GM12878 (cell line): ENCODE measurements around the gene DELE1. TPM values are rescaled to one million over a fixed set of nuclear protein-coding genes. Genes with fewer than 3 reads are reported as not detected.

Experiments used
- ATAC-seq: fragments of 200-7000 bp; cut with Tn5 transposase; 3 replicates; pipeline ENCODE4 v1.9.1; 2020; ENCODE audit warnings: mild to moderate bottlenecking, moderate library complexity
- BruUV-seq: library from RNA; stranded (reverse); fragments of 400-500 nt; replicated peaks from 2 replicates; lab custom pipeline; 2021; lab: Mats Ljungman, UMichigan
- CTCF ChIA-PET: fragments of 300-600 bp; sonication (Branson Sonifier 250); formaldehyde crosslinking; extraction: SDS; loops from one replicate; lab custom pipeline; 2021; ENCODE audit warnings: inconsistent platforms; lab: Yijun Ruan, JAX
- POLR2A ChIA-PET: fragments of 350-600 bp; formaldehyde crosslinking; extraction: SDS; loops from one replicate; lab custom pipeline; 2021; ENCODE audit warnings: inconsistent platforms; lab: Charles Lee
- RAD21 ChIA-PET: fragments of 300-600 bp; sonication (Branson Sonifier 250); formaldehyde crosslinking; loops from one replicate; lab custom pipeline; 2023; ENCODE audit warnings: antibody characterized with exemption; ENCODE audit not compliant: unreplicated experiment; lab: Charles Lee
- SMC1A ChIA-PET: fragments of 300-600 bp; sonication (Branson Sonifier 250); formaldehyde crosslinking; loops from one replicate; lab custom pipeline; 2023; ENCODE audit not compliant: unreplicated experiment, uncharacterized antibody; lab: Charles Lee
- DNase-seq: peaks from one replicate; pipeline ENCODE4 v3.0.0-alpha.2; 2011; ENCODE audit warnings: low read depth, low spot score
- FAIRE-seq: peaks from 3 replicates; lab custom pipeline; 2011; peaks lifted over from hg19 to GRCh38; lab: Jason Lieb, UNC
- H2AFZ ChIP-seq: 2 replicates; pipeline ENCODE4 v1.6.0; 2011; ENCODE audit warnings: low read depth, low read length, control low read depth; ENCODE audit not compliant: control insufficient read depth
- H3K27ac ChIP-seq: 2 replicates; pipeline ENCODE4 v1.5.1; 2011; ENCODE audit warnings: control low read depth; ENCODE audit not compliant: control insufficient read depth, insufficient read depth
- H3K27me3 ChIP-seq, 2 experiments: replicated peaks in 1 of 2; 2 replicates each; pipeline versions ENCODE4 v1.6.0 to v1.6.1; 2011; ENCODE audit warnings: low read length in 1 of 2; ENCODE audit not compliant: control insufficient read depth in 2 of 2, insufficient read depth in 2 of 2
- H3K36me3 ChIP-seq, 2 experiments: 2 replicates each; pipeline ENCODE4 v1.5.1; 2011; ENCODE audit warnings: low read length in 1 of 2; ENCODE audit not compliant: control insufficient read depth in 2 of 2, insufficient read depth in 2 of 2
- H3K4me1 ChIP-seq: 2 replicates; pipeline ENCODE4 v1.6.1; 2011; ENCODE audit warnings: mild to moderate bottlenecking, low read length, moderate library complexity, mixed read lengths; ENCODE audit not compliant: control insufficient read depth, insufficient read depth
- H3K4me2 ChIP-seq: 2 replicates; pipeline ENCODE4 v1.6.0; 2011; ENCODE audit warnings: control low read depth; ENCODE audit not compliant: control insufficient read depth, insufficient read depth
- H3K4me3 ChIP-seq: fragments of 200-600 bp; sonication (generic); 2 replicates; pipeline ENCODE4 v1.5.1; 2016
- H3K79me2 ChIP-seq: 2 replicates; pipeline ENCODE4 v1.6.0; 2011; ENCODE audit warnings: low read length; ENCODE audit not compliant: control insufficient read depth, insufficient read depth
- H3K9ac ChIP-seq: 2 replicates; pipeline ENCODE4 v1.8.0; 2011; ENCODE audit warnings: low read length, control low read depth, mixed read lengths; ENCODE audit not compliant: control insufficient read depth, insufficient read depth
- H3K9me3 ChIP-seq: replicated peaks from 3 replicates; pipeline ENCODE4 v1.5.1; 2011; ENCODE audit warnings: mild to moderate bottlenecking, low read length; ENCODE audit not compliant: control insufficient read depth, insufficient read depth
- H4K20me1 ChIP-seq: 2 replicates; pipeline ENCODE4 v1.6.0; 2011; ENCODE audit not compliant: control insufficient read depth, insufficient read depth
- ESRRA ChIP-seq: IDR thresholded peaks from 2 replicates; pipeline ENCODE4 v1.6.1; 2012; ENCODE audit warnings: mild to moderate bottlenecking, low read length, improper control_type of control experiment
- SMAD5 ChIP-seq: IDR thresholded peaks from 2 replicates; pipeline ENCODE4 v1.6.1; 2016; ENCODE audit warnings: antibody characterized with exemption, low read depth
- ZNF274 ChIP-seq: IDR thresholded peaks from one replicate; pipeline ENCODE4 v1.8.0; 2011; ENCODE audit not compliant: insufficient read length, insufficient read depth
- WGBS: methylation state at CpG from one replicate; pipeline ENCODE4 v1.1.6; 2016; ENCODE audit warnings: low lambda C conversion rate; ENCODE audit not compliant: insufficient replicate concordance, insufficient coverage; ENCODE audit errors: missing lambda C conversion rate; 5-methylcytosine and 5-hydroxymethylcytosine counted together
- in situ Hi-C: fragments of 300-500 bp; cut with MboI; formaldehyde crosslinking; loops from 9 replicates; pipeline ENCODE4 v1.14.3; 2018; ENCODE audit warnings: mixed read lengths
- intact Hi-C: fragments of 100-400 bp; cut with micrococcal nuclease; formaldehyde crosslinking; loops from one replicate; pipeline ENCODE4 v1.14.2; 2022; ENCODE audit not compliant: unreplicated experiment
- polyA plus RNA-seq, 11 experiments: library from polyadenylated mRNA; depleted of rRNA in 4 of 11; unstranded in 6 of 11; stranded (reverse) in 5 of 11; fragments of >200 nt; fragmentation: Nextera tagmentation in 4 of 11; fragmentation: Illumina TruSeq in 1 of 11; extraction: Ambion mirVana in 4 of 11; extraction: Trizol in 1 of 11; gene quantifications; 1 replicate in 1 of 11; 2 replicates in 10 of 11; pipeline versions ENCODE4 v1.2.1 to v1.2.3, GENCODE V29; 2011 to 2016; ENCODE audit warnings: inconsistent platforms in 2 of 11, missing spikeins in 2 of 11, low read depth in 1 of 11
- total RNA-seq, 4 experiments: library from RNA; depleted of rRNA in 3 of 4; stranded (reverse); fragments of >200 nt in 3 of 4; fragmentation: Illumina TruSeq in 1 of 4; extraction: Trizol in 1 of 4; gene quantifications; 2 replicates each; pipeline versions ENCODE4 v1.2.1 to v1.2.3, GENCODE V29; 2013 to 2021
- TF ChIP-seq, protein P1 (sequence below), 3 experiments: IDR thresholded peaks in 2 of 3; conservative IDR thresholded peaks in 1 of 3; 2 replicates each; pipeline ENCODE4 v1.5.1; 2011; ENCODE audit warnings: low read depth in 3 of 3, low read length in 3 of 3, mild to moderate bottlenecking in 3 of 3, control low read depth in 2 of 3, moderate library complexity in 2 of 3, inconsistent platforms in 1 of 3, mixed read lengths in 1 of 3; ENCODE audit not compliant: control insufficient read depth in 2 of 3, insufficient read depth in 1 of 3; ENCODE audit errors: extremely low read depth in 1 of 3
- TF ChIP-seq, protein P2 (sequence below): IDR thresholded peaks from 2 replicates; pipeline ENCODE4 v1.6.1; 2011; ENCODE audit warnings: low read depth, low read length, improper control_type of control experiment, borderline replicate concordance
- TF ChIP-seq, protein P3 (sequence below): fragments of 150-350 bp; IDR thresholded peaks from 2 replicates; pipeline ENCODE4 v1.6.1; 2016; ENCODE audit warnings: low read depth, low read length

The DELE1 gene
- total and polyA plus RNA-seq, 10 of the 15 experiments (the other 5 are each of a cell fraction or from before 2014, with no cell fraction given): 18.9 to 71.4 (median 47.6) TPM

DNA sequence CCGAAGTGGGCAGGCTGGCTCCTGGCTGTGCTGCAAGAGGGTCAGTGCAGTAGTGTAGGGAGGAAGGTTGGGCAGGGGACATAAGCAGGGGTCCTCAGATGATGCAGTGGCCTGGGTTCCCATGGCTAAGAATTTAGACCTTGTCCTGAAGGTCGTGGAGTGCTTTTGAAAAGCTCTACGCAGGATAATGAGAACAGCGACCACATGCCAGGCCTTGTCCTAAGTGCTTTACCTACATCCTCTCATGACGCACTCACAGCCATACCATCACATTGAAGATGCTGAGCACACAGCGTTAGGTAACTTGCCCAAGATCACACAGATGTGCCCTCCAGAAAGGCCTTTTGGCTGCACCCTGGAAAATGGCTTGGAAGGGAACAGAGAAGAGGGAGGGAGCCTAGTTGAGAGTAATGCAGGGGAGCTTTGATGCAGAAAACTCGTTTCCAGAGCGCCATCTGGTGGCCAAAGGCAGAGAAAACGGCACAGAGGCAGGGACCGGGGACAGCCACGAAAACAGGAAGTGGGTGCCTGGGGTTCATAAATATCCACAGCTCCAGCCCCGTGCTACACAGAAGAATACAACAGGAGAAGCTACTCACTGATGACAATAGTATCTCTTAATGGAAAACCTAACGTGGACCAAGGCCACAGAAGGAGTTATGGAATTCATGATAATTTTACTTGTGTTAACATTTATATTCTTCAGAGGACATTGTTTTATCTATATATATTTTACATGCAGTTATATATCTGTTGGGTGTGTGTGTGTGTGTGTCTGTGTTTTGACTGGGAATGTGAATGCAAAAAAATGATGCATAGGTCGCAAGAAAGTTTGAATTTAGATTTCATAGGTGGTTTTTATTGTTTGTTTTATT, 37.0 kb downstream of the DELE1 start (continued):
- no peak for TF ChIP-seq ZNF274

DNA sequence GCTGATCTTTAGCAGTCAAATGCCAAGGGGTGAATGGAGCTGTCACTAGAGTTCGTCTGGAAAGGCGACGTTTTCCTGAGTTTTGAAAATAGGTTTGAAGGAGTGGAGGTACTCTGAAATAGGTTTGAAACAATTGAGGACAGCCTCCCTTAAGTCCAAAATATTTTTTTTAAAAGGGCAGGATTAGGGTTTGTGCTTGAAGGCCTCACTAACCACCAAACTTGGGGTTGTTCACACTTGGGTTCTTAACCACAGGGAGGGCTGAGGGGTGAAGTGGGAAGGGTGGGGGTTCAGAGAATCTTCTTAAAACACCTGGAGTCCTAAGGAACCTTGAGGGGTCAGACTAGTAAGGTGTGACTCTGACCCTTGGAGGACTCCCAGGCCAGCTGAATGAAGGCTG, 37.8 kb downstream of the DELE1 start:
- H3K27ac ChIP-seq: no peak overlapping the region
- in situ Hi-C loops: no loop called here
- no peak overlapping the region for H3K4me2 ChIP-seq
- TF ChIP-seq, protein P1, sequence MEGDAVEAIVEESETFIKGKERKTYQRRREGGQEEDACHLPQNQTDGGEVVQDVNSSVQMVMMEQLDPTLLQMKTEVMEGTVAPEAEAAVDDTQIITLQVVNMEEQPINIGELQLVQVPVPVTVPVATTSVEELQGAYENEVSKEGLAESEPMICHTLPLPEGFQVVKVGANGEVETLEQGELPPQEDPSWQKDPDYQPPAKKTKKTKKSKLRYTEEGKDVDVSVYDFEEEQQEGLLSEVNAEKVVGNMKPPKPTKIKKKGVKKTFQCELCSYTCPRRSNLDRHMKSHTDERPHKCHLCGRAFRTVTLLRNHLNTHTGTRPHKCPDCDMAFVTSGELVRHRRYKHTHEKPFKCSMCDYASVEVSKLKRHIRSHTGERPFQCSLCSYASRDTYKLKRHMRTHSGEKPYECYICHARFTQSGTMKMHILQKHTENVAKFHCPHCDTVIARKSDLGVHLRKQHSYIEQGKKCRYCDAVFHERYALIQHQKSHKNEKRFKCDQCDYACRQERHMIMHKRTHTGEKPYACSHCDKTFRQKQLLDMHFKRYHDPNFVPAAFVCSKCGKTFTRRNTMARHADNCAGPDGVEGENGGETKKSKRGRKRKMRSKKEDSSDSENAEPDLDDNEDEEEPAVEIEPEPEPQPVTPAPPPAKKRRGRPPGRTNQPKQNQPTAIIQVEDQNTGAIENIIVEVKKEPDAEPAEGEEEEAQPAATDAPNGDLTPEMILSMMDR (IDR thresholded peaks at IDR 0.05 in 2 of 3, conservative IDR thresholded peaks at IDR 0.05 in 1 of 3; ENCODE audit: control insufficient read depth in 2 of 3, extremely low read depth in 1 of 3, insufficient read depth in 1 of 3, low read depth in 3 of 3, low read length in 3 of 3): no peak
- no peak for TF ChIP-seq ESRRA
- TF ChIP-seq, protein P2, sequence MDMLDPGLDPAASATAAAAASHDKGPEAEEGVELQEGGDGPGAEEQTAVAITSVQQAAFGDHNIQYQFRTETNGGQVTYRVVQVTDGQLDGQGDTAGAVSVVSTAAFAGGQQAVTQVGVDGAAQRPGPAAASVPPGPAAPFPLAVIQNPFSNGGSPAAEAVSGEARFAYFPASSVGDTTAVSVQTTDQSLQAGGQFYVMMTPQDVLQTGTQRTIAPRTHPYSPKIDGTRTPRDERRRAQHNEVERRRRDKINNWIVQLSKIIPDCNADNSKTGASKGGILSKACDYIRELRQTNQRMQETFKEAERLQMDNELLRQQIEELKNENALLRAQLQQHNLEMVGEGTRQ: no peak
- TF ChIP-seq, protein P3, sequence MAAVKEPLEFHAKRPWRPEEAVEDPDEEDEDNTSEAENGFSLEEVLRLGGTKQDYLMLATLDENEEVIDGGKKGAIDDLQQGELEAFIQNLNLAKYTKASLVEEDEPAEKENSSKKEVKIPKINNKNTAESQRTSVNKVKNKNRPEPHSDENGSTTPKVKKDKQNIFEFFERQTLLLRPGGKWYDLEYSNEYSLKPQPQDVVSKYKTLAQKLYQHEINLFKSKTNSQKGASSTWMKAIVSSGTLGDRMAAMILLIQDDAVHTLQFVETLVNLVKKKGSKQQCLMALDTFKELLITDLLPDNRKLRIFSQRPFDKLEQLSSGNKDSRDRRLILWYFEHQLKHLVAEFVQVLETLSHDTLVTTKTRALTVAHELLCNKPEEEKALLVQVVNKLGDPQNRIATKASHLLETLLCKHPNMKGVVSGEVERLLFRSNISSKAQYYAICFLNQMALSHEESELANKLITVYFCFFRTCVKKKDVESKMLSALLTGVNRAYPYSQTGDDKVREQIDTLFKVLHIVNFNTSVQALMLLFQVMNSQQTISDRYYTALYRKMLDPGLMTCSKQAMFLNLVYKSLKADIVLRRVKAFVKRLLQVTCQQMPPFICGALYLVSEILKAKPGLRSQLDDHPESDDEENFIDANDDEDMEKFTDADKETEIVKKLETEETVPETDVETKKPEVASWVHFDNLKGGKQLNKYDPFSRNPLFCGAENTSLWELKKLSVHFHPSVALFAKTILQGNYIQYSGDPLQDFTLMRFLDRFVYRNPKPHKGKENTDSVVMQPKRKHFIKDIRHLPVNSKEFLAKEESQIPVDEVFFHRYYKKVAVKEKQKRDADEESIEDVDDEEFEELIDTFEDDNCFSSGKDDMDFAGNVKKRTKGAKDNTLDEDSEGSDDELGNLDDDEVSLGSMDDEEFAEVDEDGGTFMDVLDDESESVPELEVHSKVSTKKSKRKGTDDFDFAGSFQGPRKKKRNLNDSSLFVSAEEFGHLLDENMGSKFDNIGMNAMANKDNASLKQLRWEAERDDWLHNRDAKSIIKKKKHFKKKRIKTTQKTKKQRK: no peak
- no peak for TF ChIP-seq SMAD5
- no peaks in the 10 kb centered on the region for H3K36me3 ChIP-seq
- ChIA-PET CTCF (interaction anchor here (0.6 to 5.2 kb wide), 70 partner anchors 9 to 549 kb away, joined by 3 to 101 read pairs (median 5); partner anchors contain the start of genes DELE1, FCHSD1, HDAC3 and PCDH1), SMC1A (interaction anchor here (0.7 to 3.9 kb wide), 32 partner anchors 9 to 369 kb away, joined by 3 to 46 read pairs (median 5); partner anchors contain the start of genes DELE1, GNPDA1, PCDH1 and RNF14), RAD21 (interaction anchor here (0.7 to 3.8 kb wide), 27 partner anchors 8 to 328 kb away, joined by 3 to 57 read pairs (median 4); partner anchors contain the start of genes DELE1, FCHSD1, HDAC3 and PCDH1), POLR2A (interaction anchor here (0.5 to 1.7 kb wide), 5 partner anchors 9 to 319 kb away, joined by 3 to 21 read pairs (median 5); partner anchors contain the start of genes DELE1 and RNF14)
- no peaks in the 10 kb centered on the region for H3K79me2 ChIP-seq
- intact Hi-C loops: loop anchor here (2.0 to 10.0 kb wide), 4 partner anchors 73 to 367 kb away; no protein-coding TSS in a partner anchor
- DNase-seq: no peak
- H3K27me3 ChIP-seq: no peaks in the 10 kb centered on the region
- H3K4me1 ChIP-seq: peaks cover 3% of the 10 kb centered on the region; the same call in 1 of the 2 replicates
- H3K9ac ChIP-seq: no peak overlapping the region
- no TSS peak for BruUV-seq
- peak overlapping the region; percentile 86 for H2AFZ ChIP-seq
- WGBS: 98% methylated on average over 3 of the region's 3 CpGs
- no peaks in the 10 kb centered on the region for H3K9me3 ChIP-seq
- no peak for ATAC-seq
- H4K20me1 ChIP-seq: no peaks in the 10 kb centered on the region
- H3K4me3 ChIP-seq: no peak overlapping the region
- FAIRE-seq: no peak
